ENCODE data around the gene ABCC4.

ABCC4 gene

DNA sequence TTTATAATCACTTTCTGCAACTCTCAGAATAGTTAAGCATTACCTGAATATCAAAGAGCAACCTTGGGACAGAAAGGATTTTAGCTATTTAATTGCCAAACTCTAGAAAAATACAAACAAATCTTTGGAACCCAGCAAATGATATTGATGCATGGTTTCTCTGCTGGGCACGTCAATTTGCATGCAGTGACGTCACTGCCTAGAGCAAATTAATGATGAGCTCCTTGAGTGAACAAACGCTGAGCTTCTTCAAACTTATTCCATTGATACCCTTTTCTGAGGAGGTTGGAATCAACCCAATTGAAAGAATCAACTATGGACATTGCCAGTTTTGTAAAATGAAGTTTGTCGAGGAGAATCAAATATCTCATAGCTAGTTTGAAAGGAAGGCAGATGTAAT, 329.0 kb downstream of the ABCC4 start:
- DNase-seq (ENCODE audit: low spot score): no peak
- in situ Hi-C loops (cut with MboI; ENCODE audit: low pct_unique_long_range_greater_than_20kb, low sequenced_read_pairs, unreplicated experiment): no loop called here
- TF ChIP-seq, protein P1, sequence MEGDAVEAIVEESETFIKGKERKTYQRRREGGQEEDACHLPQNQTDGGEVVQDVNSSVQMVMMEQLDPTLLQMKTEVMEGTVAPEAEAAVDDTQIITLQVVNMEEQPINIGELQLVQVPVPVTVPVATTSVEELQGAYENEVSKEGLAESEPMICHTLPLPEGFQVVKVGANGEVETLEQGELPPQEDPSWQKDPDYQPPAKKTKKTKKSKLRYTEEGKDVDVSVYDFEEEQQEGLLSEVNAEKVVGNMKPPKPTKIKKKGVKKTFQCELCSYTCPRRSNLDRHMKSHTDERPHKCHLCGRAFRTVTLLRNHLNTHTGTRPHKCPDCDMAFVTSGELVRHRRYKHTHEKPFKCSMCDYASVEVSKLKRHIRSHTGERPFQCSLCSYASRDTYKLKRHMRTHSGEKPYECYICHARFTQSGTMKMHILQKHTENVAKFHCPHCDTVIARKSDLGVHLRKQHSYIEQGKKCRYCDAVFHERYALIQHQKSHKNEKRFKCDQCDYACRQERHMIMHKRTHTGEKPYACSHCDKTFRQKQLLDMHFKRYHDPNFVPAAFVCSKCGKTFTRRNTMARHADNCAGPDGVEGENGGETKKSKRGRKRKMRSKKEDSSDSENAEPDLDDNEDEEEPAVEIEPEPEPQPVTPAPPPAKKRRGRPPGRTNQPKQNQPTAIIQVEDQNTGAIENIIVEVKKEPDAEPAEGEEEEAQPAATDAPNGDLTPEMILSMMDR (IDR thresholded peaks at IDR 0.05; ENCODE audit: extremely low read depth, insufficient read depth, missing control alignments): no peak
